Transverse colon (tissue), 4 donors: ENCODE measurements around the gene LIX1. TPM values are rescaled to one million over a fixed set of nuclear protein-coding genes. Genes with fewer than 3 reads are reported as not detected.
"Not testable (repeated sequence)": the region's sequence is repeated elsewhere in the genome, so short reads cannot be mapped to it uniquely, and the experiment has no call there.

Source experiments
- DNase-seq: peaks from one replicate; pipeline ENCODE4 v3.0.0-alpha.2; 2019
- H3K27ac ChIP-seq, 4 donors: fragments of 200-600 bp; sonication (generic); 2 replicates each; pipeline ENCODE4 v1.5.1; 2016 to 2018; ENCODE audit warnings: inconsistent platforms in 4 of 4
- H3K27me3 ChIP-seq: fragments of 200-600 bp; sonication (generic); 2 replicates; pipeline ENCODE4 v1.5.1; 2017; ENCODE audit warnings: inconsistent platforms
- H3K36me3 ChIP-seq, 4 donors: fragments of 200-600 bp; sonication (generic); 2 replicates each; pipeline ENCODE4 v1.5.1; 2017 to 2019; ENCODE audit warnings: inconsistent platforms in 4 of 4
- H3K4me1 ChIP-seq, 4 donors: fragments of 200-600 bp; sonication (generic); 2 replicates each; pipeline ENCODE4 v1.5.1; 2017 to 2020; ENCODE audit warnings: inconsistent platforms in 4 of 4
- H3K4me3 ChIP-seq, 4 donors: fragments of 200-600 bp; sonication (generic); 1 replicate in 1 of 4; 2 replicates in 3 of 4; pipeline versions ENCODE4 v1.5.1 to v1.6.1; 2017 to 2019; ENCODE audit warnings: inconsistent platforms in 4 of 4
- H3K9me3 ChIP-seq, 2 donors: fragments of 200-600 bp; sonication (generic); 2 replicates each; pipeline ENCODE4 v1.5.1; 2017 to 2019; ENCODE audit warnings: inconsistent platforms in 2 of 2
- EP300 ChIP-seq: sonication (generic); formaldehyde crosslinking; IDR thresholded peaks from one replicate; pipeline ENCODE4 v1.6.1; 2017; ENCODE audit warnings: antibody characterized with exemption, low read depth
- POLR2A ChIP-seq: fragments of 450-650 bp; IDR thresholded peaks from one replicate; pipeline ENCODE4 v1.6.1; 2016; ENCODE audit warnings: antibody characterized with exemption, mild to moderate bottlenecking, moderate library complexity
- POLR2AphosphoS5 ChIP-seq, 3 donors: sonication (generic); formaldehyde crosslinking; IDR thresholded peaks; one replicate each; pipeline ENCODE4 v1.6.1; 2016; ENCODE audit warnings: antibody characterized with exemption in 3 of 3
- WGBS, 2 donors: methylation state at CpG; one replicate each; pipeline ENCODE4 v1.1.5; 2018; ENCODE audit warnings: low coverage in 1 of 2; 5-methylcytosine and 5-hydroxymethylcytosine counted together
- in situ Hi-C, 4 donors: fragments of 200-750 bp; cut with MboI; loops; one replicate each; pipeline versions ENCODE4 v1.15.0 to v1.15.1; 2017; ENCODE audit warnings: low sequenced_read_pairs in 3 of 4, low pct_ligation_motif_present in 1 of 4, low pct_unique_long_range_greater_than_20kb in 1 of 4
- intact Hi-C: fragments of 100-400 bp; cut with DNase I; formaldehyde crosslinking; loops from one replicate; pipeline ENCODE4 v1.15.1; 2023; ENCODE audit warnings: low total_unique reads
- total RNA-seq, 4 donors: library from RNA; depleted of rRNA; stranded (reverse); fragments of >200 nt; gene quantifications; one replicate each; pipeline ENCODE4 v1.1.0, GENCODE V29; 2016
- TF ChIP-seq, protein P1 (sequence below), 5 experiments: fragments of 200-600 bp in 3 of 5; fragments of 450-650 bp in 2 of 5; sonication (generic) in 3 of 5; IDR thresholded peaks; 1 replicate in 2 of 5; 2 replicates in 3 of 5; pipeline ENCODE4 v1.5.1; 2016 to 2017; ENCODE audit warnings: antibody characterized with exemption in 5 of 5, inconsistent platforms in 3 of 5, mild to moderate bottlenecking in 2 of 5, moderate library complexity in 1 of 5

Gene LIX1
- total RNA-seq, 4 donors from 2014 or later, result 0.16 to 0.41 TPM; not detected in 2

DNA sequence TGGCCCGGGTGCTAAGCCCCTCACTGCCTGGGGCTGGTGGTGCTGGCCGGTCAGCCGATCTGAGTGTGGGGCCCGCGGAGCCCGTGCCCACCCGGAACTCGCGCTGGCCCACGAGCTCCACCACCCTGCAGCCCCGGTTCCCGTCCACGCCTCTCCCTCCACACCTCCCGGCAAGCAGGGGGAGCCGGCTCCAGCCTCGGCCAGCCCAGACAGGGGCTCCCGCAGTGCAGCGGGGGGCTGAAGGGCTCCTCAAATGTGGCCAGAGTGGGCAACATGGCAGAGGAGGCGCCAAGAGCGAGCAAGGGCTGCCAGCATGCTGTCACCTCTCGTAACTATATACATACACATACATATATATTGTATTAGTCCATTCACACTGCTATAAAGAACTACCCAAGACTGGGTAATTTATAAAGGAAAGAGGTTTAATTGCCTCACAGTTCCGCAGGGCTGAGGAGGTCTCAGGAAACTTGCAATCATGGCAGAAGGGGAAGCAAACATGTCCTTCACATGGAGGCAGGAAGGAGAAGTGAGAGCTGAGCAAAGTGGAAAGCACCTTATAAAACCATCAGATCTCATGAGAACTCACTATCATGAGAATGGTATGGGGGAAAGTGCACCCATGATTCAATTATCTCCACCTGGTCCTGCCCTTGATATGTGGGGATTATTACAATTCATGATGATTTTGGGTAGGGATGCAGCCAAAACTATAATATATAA lies 56.8 kb downstream of the LIX1 start:
- DNase-seq, result no peak
- in situ Hi-C loops, result no loop called here
- Histone ChIP-seq H3K36me3 (no peaks in the 10 kb centered on the region), H3K9me3 (no peaks in the 10 kb centered on the region), H3K4me3 (no peak overlapping the region), H3K4me1 (no peaks in the 10 kb centered on the region), H3K27ac (no peak overlapping the region), H3K27me3 (no peaks in the 10 kb centered on the region)
- intact Hi-C loops, result no loop called here
- 88 to 98% methylated on average over 4 to 15 of the region's 22 CpGs for WGBS, 2 donors
- TF ChIP-seq, protein P1, sequence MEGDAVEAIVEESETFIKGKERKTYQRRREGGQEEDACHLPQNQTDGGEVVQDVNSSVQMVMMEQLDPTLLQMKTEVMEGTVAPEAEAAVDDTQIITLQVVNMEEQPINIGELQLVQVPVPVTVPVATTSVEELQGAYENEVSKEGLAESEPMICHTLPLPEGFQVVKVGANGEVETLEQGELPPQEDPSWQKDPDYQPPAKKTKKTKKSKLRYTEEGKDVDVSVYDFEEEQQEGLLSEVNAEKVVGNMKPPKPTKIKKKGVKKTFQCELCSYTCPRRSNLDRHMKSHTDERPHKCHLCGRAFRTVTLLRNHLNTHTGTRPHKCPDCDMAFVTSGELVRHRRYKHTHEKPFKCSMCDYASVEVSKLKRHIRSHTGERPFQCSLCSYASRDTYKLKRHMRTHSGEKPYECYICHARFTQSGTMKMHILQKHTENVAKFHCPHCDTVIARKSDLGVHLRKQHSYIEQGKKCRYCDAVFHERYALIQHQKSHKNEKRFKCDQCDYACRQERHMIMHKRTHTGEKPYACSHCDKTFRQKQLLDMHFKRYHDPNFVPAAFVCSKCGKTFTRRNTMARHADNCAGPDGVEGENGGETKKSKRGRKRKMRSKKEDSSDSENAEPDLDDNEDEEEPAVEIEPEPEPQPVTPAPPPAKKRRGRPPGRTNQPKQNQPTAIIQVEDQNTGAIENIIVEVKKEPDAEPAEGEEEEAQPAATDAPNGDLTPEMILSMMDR (IDR thresholded peaks at IDR 0.05), result no peak
- TF ChIP-seq EP300, result no peak
- TF ChIP-seq POLR2A, result no peak
- TF ChIP-seq POLR2AphosphoS5 (IDR thresholded peaks at IDR 0.05), result no peak

DNA sequence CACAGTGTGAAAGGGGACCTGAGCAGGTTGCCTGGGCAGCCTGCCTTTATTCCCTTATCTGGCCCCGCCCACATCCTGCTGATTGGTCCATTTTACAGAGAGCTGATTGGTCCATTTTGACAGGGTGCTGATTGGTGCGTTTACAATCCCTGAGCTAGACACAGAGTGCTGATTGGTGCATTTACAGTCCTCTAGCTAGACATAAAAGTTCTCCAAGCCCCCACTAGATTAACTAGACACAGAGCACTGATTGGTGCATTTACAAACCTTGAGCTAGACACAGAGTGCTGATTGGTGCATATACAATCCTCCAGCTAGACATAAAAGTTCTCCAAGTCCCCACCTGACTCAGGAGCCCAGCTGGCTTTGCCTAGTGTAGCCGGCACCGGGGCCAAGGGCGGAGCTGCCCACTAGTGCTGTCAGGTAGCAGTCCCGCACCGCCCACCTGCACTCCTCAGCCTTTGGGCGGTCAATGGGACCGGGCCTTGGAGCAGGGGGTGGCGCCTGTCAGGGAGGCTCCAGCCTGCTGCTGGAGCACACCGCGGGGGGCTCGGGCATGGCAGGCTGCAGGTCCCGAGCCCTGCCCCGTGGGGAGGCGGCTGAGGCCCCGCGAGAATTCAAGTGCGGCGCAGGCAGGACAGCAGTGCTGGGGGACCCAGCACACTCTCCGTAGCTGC lies 57.5 kb downstream of the LIX1 start:
- H3K36me3 ChIP-seq, in situ Hi-C loops, intact Hi-C loops, H3K27me3 ChIP-seq, H3K9me3 ChIP-seq, H3K27ac ChIP-seq, DNase-seq, H3K4me1 ChIP-seq, H3K4me3 ChIP-seq: not testable (repeated sequence)
- 96% methylated on average over 7 of the region's 21 CpGs; no CpG with 5 or more reads in 1 of the 2 donors for WGBS, 2 donors

DNA sequence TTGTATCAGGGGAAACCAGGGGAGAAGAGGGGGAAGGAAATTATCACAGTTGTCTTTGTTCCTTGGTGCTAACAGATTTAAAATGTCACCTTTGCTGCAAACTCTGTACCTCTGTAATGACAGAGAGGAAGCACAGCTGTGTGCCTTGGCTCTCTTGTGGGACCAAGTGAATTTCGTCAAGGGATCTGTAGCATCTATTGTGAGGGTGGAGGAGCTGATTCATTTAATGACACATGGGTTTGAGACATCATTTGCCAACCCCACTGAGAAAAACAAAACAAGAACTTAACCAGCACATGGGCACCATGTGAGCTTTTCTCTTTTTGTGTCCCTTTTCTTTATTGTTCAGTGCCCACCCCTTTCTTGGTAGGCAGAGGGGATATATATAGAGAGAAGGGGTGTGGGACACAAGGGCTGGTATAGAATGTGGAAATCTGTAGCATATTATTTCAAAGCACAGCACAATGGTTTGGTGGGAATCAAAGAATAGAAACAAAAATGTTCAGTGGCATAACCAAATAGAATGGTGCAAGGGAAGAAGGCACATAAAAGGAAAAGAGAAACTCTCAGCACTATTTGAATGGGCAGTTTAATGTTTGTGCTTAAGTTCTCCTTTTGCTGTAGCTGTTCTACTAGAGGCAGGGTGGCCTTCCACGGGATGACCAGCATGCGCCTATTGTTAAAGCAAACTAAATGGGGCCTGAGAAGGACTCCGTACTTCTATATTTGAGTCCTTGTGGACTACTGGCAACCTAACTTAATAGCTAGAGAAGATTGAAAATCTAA lies 63.3 kb downstream of the LIX1 start:
- Histone ChIP-seq H3K27me3 (no peaks in the 10 kb centered on the region), H3K9me3 (no peaks in the 10 kb centered on the region), H3K4me1 (peaks cover 0 to 7% (median 0%) of the 10 kb centered on the region in 4 donors), H3K36me3 (no peaks in the 10 kb centered on the region), H3K27ac (no peak overlapping the region), H3K4me3 (no peak overlapping the region)
- intact Hi-C loops (no loop called here), in situ Hi-C loops (no loop called here)
- no peak for DNase-seq
- 80 to 81% methylated on average over 3 to 4 of the region's 4 CpGs for WGBS, 2 donors
- TF ChIP-seq, protein P1 (IDR thresholded peaks at IDR 0.05), result no peak
- TF ChIP-seq EP300 (no peak), POLR2AphosphoS5 (IDR thresholded peaks at IDR 0.05) (no peak), POLR2A (no peak)

DNA sequence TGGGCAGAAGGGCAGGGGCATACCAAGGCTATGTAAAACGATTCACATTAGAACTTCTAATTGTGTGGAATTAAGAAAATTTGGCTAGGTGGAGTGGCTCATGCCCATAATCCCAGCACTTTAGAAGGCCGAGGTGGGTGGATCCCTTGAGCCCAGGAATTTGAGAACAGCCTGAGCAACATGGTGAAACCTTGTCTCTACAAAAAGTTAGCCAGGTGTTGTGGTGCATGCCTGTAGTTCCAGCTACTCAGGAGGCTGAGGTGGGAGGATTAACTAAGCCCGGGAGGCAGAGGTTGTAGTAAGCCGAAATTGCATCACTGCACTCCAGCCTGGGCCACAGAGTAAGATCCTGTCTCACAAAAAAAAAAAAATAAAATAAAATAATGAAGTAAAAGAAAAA lies 65.2 kb downstream of the LIX1 start:
- no peak for DNase-seq
- Histone ChIP-seq H3K4me3 (no peak overlapping the region), H3K36me3 (no peaks in the 10 kb centered on the region), H3K9me3 (no peaks in the 10 kb centered on the region), H3K4me1 (peaks cover 0 to 7% (median 0%) of the 10 kb centered on the region in 4 donors), H3K27me3 (no peaks in the 10 kb centered on the region), H3K27ac (no peak overlapping the region)
- 95 to 100% methylated on average over 1 to 4 of the region's 4 CpGs for WGBS, 2 donors
- TF ChIP-seq POLR2A, result no peak
- intact Hi-C loops (no loop called here), in situ Hi-C loops (no loop called here)

DNA sequence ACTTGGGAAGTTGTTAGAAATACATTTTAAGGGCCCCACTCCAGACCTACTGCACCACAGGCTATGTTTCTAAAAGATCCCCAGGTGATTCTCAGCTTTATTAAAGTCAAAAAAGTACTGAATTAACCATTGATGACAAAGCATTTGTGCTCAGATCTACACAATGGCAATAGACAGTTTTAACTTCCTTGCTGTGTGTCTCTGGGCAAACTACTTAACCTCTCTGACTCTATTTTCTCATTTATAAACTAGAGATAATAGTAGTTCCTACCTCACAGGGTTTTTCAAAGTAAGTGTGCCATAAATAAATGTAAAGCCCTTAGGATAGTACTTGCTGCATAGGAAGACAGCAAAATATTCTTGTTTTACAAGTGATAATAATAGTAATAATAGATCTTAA lies 66.3 kb downstream of the LIX1 start:
- DNase-seq, result no peak
- Histone ChIP-seq H3K27ac (no peak overlapping the region), H3K9me3 (no peaks in the 10 kb centered on the region), H3K4me1 (peaks cover 0 to 7% (median 2%) of the 10 kb centered on the region in 4 donors), H3K4me3 (no peak overlapping the region), H3K27me3 (no peaks in the 10 kb centered on the region), H3K36me3 (no peaks in the 10 kb centered on the region)
- no peak for TF ChIP-seq POLR2AphosphoS5 (IDR thresholded peaks at IDR 0.05)
- TF ChIP-seq, protein P1 (IDR thresholded peaks at IDR 0.05), result no peak
- TF ChIP-seq POLR2A, result no peak
- in situ Hi-C loops (no loop called here), intact Hi-C loops (no loop called here)
